CD4-positive, alpha-beta T cell treated with Interleukin-21 for 1 hour (primary cell): ENCODE measurements around the gene ARHGEF2.
A peak's percentile ranks its signal among the peaks of the same experiment; 100 is the strongest.

Experiments used
- DNase-seq: peaks from one replicate; pipeline ENCODE4 v3.0.0-alpha.2; 2020

Gene ARHGEF2

DNA sequence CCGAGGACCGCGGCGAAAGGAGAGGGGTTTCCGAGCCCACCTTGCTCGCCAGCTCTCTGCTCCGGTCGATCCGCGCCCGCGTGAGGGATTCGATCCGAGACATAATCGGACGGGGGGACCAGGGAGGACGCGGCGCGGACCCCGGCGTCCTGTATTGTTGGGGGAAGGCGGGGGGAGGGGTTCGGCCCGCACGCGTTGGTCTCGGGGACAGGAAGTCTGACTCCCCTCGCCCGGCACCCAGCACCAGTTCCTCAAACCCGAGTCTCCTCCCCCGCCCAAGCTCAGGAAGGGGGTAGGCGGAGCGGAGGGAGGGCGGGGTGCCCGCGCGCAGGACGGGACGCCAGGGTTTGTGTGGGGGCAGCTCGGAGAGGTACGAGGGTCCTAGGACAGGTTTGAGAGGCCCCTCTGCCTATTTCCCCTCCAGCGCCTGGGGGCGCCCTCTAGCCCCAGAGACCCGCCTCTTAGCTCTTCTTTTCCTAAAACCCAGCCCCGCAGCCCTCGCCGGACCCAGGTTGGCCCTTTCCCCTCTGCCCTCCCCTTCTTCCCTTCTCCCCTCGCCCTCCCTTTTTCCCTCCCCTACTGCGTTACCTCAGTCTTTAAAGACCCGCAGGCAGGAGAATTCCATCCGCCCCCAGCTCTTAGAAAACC is at the start of gene ARHGEF2:
ARHGEF2 (minus strand) TSS at position 223 of the 648 bp plus-strand sequence; CDS start at position 103, 120 bp downstream.
- DNase-seq = peak; percentile 77

DNA sequence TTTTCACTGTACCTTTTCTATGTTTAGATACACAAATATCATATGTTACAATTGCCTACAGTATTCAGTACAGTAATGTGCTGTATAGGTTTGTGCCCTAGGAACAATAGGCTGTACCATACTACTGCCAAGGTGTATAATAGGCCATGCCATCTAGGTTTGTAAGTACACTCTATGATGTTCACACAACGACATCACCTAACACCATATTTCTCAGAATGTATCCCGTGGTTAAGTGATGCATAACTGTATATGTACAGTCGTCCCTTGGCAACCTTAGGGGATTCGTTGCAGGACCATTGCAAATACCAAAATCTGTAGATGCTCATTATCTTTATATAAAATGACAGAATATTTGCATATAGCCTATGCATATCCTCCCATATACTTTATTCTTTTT is 48.2 kb upstream of the ARHGEF2 start:
- no peak for DNase-seq

DNA sequence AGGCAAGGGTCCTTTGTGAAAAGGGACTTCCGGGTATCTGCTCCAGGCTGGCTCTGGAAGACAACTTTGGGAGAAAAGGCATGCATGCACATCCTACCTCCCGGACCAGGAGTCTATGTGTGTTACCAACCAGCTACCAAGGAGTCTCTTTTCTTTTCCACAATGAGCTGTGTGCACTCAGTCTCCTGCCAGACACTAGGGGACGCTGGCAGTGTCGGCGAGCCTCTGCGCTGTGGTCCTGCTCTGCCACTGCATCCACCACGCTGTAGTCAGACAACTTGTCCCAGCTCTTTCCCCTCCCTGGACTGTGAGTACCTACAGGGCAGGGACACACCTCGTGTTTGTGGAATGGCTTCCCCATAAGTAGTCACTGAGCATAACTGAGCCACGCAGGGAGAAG is 47.5 kb upstream of the ARHGEF2 start:
- DNase-seq = peak; percentile 40

DNA sequence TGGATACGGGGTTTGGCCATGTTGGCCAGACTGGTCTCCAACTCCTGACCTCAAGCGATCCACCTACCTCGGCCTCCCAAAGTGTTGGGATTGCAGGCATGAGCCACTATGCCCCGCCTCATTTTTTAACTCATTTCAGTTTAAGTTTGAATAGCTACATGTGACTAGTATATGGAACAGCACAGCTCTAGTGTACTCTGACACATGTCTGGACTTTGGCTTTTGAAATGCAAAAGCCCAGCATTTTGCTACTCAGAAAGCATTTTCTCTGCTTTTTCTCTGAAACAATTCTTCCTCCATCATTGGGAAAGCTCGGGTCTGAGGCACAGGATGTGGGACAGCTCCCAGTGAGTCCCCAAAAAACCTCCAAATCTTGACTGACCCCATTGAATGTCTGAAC is 46.5 kb upstream of the ARHGEF2 start:
- DNase-seq = no peak

DNA sequence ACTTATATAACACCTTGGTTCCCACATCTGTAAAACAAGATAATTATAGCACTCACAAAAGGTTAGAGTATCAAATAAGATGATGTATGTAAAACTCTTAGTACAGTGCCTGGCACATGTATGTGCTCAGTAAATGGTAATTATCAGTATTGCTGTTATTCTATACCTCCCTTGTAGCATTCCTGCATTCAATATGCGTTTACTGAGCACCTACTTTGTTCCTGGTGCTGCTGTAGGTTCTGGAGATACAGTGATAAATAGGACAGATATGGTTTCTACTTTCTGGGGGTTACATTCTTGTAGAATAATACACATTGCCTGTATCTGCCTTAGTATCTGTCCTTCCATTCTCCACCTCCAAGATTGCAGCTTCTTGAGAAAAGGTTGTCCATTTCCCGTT is 43.6 kb upstream of the ARHGEF2 start:
- DNase-seq = no peak

DNA sequence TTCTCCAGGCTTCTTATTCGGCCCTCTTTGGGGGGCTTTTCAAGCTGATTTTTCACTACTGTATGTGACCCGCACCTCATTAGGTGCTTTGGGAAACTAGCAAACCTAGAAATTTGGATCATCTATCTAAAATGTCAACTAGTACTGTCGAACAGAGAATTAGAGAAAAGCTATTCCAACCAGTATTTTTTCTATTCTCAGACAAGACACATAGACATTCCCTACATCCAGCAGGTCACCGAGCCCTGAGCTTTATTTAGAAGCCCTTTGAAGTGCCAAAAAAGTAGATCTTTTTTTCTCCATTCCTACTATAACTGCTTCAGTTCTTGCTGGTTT is 42.7 kb upstream of the ARHGEF2 start:
- DNase-seq = no peak

DNA sequence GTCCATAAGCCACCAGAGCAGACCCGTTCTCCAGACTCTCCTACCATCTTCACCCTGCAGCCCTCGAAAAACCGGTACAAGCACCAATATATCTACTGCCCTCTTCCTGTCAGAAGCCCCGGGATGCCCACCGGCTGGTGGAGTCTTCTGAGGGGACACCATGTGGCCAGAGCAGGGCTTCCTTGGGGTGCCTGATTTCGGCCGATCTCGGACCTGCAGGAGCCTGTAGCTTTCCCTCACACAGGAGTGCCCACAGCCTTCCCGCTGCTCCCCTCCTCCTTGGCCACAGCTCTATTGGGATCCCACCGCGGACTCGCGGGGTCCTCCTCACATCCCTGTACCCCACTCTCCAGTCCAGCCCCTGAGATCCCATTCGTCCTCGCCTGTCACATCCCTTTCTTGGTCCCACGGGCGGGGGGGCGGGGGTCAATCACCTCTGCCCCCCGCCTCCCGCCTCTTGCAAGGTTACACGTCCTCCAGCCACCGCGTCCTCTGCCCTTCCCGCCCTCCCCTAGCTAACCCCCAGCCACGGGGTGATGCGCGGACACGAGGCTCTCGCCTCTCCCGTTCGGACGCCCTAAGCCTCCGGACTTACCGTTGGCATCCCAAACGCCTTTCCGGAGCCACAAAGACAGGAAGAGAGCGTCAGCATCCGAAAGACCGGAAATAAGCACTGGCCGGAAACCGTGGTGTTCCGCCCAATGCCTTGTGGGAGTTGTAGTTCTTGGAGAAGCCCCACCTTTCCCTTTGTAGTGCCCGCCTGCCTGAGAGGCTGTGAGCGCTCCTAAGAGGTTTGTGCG is 42.1 kb upstream of the ARHGEF2 start, which contains the start of gene SSR2:
SSR2 (minus strand) TSS at position 659 of the 800 bp plus-strand sequence. CDS start 784 bp downstream, outside the sequence.
- peak; percentile 90 for DNase-seq

DNA sequence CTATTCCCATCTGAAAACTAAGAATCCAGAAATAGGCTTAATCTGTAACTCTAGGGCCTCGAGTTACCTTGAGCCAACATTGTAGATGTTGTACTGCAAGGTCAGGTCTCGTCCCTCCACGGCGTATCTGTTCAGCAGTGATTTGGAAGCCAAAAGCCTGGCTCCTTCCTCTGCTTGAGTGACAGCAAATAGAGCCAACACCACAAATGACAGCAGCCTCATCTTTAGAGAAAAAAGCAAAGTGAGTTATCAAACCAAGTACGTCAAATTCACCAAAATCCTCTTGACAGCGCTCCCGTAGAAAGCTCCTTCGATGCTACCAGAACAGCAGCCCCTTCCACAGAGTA is 41.6 kb upstream of the ARHGEF2 start:
- no peak for DNase-seq

DNA sequence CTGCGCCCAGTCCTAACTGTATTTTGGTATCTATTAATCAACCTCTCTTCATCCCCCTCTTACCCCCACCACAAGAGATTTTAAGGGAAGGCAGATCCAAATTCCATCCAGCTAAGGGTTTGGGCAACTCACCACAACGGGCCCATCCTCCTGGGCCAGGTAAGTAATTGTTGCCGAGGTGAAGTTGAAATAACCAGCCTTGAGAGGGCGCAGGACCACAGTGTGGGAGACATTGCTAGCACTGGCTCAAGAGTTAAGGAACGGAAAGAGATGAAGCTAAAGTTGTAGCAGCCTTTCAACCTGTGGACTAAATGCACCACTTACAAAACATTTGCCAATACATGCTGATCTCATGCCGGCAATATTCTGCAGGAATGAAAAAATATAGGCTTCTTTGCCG is 36.5 kb upstream of the ARHGEF2 start:
- no peak for DNase-seq

DNA sequence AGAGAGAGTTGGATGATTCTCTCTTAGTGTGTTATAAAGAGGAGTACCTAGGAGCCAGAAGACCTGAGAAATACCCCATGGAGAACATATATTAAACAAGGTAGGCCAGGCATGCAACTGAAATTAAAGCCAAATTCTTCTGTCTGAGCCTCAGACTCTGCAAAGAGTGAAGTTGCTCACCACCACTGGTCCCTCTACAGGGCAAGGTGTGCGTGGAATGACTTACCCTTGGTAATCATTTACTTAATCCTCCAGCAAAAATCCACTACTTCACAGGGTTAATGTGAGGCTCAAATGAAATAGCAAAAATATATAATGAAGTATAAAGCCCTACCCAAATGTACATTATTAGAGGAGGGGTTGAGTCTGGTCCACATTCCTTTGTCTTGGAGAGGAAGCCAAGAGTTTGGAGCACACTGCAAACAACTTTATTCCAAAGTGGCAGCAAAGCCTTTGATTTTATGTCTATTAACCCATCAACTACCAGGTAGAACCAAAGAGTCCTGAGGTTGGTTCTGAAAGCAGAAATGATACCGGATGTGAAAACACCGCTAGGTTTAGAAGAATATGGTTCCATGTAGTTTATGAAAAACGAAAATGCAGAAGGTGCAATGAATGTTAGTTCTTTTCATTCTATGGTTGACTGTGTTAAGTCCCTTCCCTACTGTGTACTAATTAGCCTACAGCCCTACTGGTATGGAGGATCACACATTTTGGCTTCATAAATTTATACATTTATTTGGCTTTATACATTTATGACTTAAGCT is 33.9 kb upstream of the ARHGEF2 start:
- no peak for DNase-seq

DNA sequence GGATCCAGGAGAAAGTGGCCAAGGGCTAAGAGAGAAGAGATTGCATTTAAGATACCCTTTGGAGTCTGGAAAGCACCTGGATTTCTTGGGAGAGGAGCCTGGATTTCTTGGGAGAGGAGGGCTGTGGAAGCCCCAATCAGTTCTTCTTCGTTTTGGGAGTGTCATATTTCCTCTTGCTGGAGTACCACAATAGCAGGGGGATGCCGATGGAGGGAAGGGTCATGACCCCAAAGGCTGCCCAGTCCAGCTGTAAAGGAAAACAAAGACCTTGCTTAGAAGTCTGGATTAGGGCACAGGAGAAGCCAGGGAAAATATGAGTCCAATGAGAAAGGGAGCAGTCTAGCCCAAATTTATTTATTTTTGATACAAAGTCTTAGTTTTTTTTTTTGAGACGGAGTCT is 31.1 kb upstream of the ARHGEF2 start:
- no peak for DNase-seq

DNA sequence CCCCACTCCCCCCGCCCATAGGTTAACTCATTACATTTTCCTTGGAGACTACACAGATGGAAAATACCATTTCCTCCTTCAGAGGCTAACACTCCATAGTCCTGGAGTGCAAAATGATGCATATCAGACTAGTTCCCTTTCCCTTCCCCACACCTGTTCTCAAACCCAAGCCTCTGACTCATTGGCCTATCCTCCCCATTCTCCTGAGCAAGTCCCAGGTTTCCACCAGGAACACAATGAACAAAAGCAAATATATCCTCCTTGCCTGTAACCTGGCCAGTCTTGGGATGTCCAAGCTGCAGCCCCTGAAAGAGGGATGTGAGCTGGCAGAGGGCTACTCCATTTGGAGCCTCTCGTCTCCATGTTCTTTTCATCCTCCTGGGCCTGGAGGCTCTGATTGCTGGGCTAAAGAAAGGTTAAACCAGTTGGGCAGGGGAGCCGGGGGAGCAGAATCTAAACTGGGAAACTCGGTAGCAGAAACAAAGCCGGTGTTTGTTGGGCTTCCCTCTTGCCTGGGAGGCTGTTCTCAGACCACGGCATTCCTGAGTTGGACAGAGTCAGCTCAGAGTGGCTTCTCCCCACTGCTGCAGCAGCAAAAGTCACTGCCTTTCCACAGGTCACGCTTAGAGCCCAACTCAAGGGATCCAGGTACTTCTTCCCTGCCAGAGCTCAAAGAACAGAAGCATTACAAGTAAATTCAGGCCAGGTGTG is 28.5 kb upstream of the ARHGEF2 start:
- DNase-seq = no peak

DNA sequence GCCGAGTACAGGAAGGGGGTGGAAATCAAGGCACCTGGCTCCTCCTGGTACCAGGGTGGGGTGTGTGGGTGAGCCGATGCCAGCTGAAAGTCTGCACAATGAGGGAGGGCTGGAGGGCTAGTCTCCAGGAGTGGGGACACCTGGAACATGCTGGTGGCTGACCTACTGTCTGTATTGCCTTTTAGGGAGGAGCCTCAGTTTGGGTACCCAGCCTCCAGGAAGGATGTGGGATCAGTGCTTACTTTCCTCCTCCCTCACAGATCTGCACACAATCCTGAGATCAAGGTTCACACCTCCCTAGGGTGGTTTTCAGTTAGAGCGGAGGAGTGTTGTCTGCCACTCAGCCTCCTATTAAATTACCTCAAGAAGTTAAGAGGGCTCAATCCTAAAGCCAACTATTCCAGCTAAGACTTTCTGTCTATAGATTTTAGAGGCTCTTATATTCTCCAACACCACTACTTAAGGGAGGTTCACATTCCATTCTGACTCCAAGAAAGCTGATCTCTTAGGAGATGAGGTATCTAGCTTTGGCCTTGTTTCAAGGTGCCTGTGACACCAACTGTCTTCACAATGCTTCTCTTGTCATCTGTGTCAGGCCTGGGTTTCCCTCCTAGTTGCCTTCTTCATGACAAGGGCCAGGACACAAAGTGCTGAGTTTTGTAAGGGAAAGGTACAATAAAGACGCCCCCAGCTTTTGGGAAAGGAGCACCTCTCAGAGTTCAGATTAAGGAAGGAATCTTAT is 26.7 kb upstream of the ARHGEF2 start:
- peak; percentile 58 for DNase-seq

DNA sequence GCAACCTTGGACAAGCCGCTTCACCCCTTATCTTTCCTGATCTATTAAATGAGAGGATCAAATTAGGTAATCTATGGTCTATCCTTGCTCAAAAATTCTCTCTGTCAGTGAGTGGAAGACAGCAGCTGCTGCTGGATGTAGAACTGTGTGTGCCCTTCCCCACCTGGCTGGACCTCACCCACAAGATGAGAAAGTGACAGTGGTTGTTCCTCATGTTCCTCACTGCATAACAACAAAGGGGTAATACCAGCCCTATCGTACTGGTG is 25.5 kb upstream of the ARHGEF2 start:
- DNase-seq = no peak

DNA sequence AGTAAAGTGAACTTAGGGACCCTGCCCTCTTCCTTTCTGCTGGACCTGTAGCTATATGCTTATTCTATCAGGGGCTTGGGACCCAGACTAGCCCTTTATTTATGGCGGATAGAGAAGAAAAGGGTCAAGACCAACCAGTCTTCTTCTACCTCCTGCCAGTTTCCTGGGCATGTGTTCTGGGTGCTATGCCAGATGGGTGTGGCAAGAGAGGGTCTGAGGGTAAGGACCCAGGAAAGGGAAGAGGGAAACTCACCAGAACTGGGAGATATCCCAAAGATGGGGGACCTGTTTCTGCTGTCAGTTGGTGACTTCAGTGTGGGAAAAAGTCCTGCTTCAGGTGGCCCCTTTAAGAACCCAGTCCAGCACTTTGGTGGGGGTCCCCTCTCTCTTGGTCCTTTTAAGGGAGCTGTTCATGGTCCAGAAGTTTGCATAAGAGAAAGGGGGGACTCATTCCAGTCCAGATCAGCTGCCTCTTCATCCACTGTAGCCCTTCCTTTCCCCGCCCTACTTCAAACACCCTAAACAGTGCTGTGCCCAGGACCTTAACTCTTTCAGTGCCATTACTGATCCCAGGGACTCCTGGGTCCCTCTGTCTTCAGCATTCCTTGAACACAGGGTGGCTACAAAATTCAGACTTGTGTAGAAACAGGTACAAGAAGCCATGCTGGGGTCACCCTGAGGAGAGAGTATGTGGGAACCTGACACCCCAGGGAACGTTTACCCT is 24.0 kb upstream of the ARHGEF2 start:
- DNase-seq = no peak

DNA sequence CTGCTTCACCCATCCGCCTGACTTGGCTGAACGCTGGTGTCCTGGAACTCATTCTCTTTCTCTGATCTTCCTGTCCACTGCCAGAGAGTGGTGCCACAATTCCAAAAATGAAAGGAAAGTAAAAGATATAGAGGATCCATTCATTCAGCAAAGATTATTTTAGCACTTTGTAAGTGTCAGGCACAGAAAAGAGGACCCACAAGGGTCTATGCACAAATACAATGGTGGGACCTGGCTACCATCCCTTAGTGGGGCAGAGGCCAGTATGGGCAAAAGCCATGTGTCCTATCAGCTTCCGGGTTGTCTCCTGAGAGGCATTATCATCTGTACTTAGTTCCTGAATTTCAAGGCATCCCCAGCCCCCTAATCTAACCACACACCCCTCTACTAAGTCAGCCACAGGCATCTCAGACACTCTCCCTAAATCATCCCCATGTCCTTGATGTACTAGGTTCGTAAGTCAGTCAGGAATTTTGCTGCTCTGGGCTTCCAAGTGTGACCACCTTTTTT is 23.4 kb upstream of the ARHGEF2 start:
- DNase-seq = no peak

DNA sequence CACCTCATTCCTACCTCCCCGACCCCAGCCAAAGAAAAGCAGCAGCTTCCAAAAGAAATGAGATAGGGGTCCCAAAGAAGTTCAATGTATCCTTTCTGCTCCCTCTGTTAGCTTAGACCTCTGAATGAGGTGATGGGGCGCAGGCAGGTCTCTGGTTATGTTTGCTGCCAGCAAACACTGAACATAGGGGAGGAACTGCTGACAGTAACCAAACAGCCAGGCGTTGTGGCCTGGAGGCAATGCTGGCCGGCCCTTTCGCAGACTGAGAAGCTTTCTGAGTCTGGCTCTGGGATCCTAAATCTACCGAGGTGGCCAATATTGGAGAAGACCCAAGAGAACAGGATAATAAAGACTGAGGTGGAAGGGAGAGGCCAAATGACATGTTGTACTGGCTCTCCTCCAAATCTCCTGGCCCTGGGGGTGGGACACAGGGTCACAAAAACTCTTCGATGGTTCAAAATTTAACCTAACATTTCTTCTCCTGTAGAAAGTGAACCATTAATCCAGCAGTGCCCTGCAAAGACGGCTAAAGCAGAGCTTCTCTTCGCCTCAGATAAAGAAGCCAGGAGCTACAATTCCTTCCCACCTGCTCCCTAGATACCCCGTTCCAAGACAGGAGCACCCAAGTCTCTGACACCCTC is 22.8 kb upstream of the ARHGEF2 start:
- DNase-seq = no peak

DNA sequence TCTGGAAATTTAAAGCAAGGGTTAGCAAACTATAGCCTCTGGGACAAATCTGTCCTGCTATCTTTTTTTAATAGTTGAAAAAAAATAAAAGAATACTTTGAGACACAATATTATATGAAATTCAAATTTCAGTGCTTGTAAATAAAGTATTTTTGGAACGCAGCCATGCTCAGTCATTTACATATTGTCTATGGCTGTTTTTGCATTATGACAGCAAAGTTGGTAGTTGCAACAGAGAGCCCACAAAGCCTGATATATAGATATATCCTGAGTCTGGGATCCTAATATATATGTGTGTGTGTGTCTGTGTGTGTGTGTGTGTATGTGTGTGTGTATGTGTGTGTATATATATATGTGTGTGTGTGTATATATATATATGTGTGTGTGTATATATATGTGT is 21.6 kb upstream of the ARHGEF2 start:
- no peak for DNase-seq

DNA sequence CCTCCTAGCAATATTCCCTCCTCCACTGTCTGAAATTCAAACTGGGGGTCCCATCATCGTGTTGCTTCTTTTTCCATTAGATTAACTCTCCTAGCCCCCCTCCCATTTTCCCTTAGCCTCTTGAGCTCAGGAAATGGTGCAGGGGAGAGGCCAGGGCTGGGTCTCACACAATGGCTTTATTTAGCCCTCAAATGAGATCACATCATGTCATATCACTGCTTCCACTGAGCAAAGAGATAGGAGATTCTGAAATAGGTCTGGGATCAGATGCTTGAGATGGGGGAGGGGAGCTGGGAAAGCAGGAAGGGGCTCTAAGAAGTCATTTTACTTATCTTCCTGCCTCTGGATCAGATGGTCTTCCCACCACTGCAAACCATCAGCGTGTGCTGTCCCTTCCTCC is 17.8 kb upstream of the ARHGEF2 start:
- no peak for DNase-seq

DNA sequence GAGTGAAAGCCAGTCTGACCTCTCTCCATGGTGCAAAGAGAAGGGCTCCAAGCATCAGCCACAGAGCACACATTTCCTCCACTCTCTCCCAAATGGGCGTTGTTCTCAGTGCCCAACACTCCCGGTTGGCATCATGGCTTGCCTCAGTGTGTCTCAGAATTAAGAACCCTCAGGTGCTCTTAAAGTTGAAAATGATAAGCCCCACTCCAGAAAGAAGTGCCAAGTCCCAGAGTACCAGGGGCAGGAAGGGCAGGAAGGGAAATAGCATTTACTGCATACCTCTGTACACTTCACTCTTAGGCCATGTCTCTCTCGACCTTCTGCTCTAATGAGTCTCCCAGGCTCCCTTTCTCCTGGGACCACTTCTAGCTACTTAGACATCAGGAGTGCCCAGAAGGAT is 15.2 kb upstream of the ARHGEF2 start:
- DNase-seq = no peak

DNA sequence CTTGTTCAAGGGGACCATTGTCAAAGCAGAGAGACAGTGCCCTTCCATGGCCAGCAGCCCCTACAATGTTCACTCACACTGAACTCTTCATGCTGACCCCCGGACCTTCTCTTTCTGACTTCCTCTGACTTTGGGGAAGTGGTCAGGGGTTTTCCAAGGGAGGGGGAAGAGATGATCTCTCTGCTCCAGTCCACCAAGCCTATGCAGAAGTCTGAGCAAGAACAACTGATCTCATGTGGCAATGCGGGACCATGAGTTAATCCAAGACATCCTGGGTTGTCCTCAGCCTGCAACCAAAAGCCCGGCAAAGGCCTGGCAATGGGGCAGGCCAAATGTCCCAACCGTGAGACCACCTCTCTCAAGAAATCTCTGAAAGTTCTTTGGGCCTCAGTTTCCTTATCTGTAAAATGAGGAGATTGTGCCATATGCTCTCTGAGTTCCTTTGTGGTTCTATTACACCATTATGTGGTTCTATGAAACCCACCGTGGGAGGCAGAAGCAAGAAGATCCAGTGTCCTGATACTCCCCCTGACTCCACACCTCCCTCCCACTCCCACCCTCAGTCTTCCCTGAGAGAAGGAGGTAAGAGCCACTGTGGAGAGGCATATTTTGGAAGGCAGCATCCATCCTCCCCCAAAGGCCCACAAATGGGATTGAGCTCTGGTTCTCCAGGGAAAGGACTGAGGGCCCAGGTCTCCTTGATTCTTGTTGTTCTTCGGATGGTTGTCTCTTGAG is 11.8 kb upstream of the ARHGEF2 start:
- DNase-seq = no peak
